Neuron (in vitro differentiated cells): Measurements from ENCODE around the gene SSNA1.
"Not testable (repeated sequence)": the region's sequence is repeated elsewhere in the genome, so short reads cannot be mapped to it uniquely, and the experiment has no call there.

ENCODE experiments used
- H2AFZ ChIP-seq: one replicate; pipeline ENCODE4 v1.6.1; 2013; ENCODE audit warnings: low read depth, mild to moderate bottlenecking, inconsistent platforms, low read length, moderate library complexity
- H3K27me3 ChIP-seq: one replicate; pipeline ENCODE4 v1.6.1; 2013; ENCODE audit warnings: low read length; ENCODE audit not compliant: insufficient read depth
- H3K36me3 ChIP-seq: one replicate; pipeline ENCODE4 v1.6.1; 2013; ENCODE audit warnings: low read length; ENCODE audit not compliant: insufficient read depth
- H3K4me1 ChIP-seq: one replicate; pipeline ENCODE4 v1.6.1; 2013; ENCODE audit warnings: low read length; ENCODE audit not compliant: insufficient read depth
- H3K4me3 ChIP-seq: 2 replicates; pipeline ENCODE4 v1.5.1; 2013; ENCODE audit warnings: mild to moderate bottlenecking, low read length, moderate library complexity
- H3K9me3 ChIP-seq: one replicate; pipeline ENCODE4 v1.6.1; 2013; ENCODE audit warnings: low read length

Gene SSNA1

GRCh38 chr9:137237759-137238726 is 49.6 kb downstream of the SSNA1 start:
- Histone ChIP-seq H3K9me3 (no peaks in the 10 kb centered on the region), H2AFZ (no peak overlapping the region), H3K36me3 (peaks cover 13% of the 10 kb centered on the region), H3K4me3 (no peak overlapping the region), H3K27me3 (no peaks in the 10 kb centered on the region), H3K4me1 (peaks cover 26% of the 10 kb centered on the region)

- Histone ChIP-seq H3K4me3 (peak overlapping the region; percentile 65), H2AFZ (peak overlapping the region; percentile 53), H3K4me1 (peaks cover 25% of the 10 kb centered on the region), H3K36me3 (peaks cover 23% of the 10 kb centered on the region)
- not testable (repeated sequence) for H3K27me3 ChIP-seq, H3K9me3 ChIP-seq
These were observed 51.2 kb downstream of the SSNA1 start for GRCh38 chr9:137239541-137240200.
